SU-DHL-6 (cell line): ENCODE results near the gene RPS6KA2.

Experiments used
- H2AFZ ChIP-seq: fragments of 200-600 bp; sonication (generic); 2 replicates; pipeline ENCODE4 v1.6.1; 2014; ENCODE audit warnings: low read depth, mild to moderate bottlenecking, moderate library complexity, mixed read lengths, antibody characterized with exemption, low read length; ENCODE audit not compliant: severe bottlenecking
- H3F3A ChIP-seq: fragments of 200-600 bp; shearing (Covaris generic); 2 replicates; pipeline ENCODE4 v1.6.0; 2016; ENCODE audit warnings: antibody characterized with exemption, mild to moderate bottlenecking; ENCODE audit not compliant: insufficient read depth
- H3K27ac ChIP-seq: fragments of 200-600 bp; sonication (generic); 2 replicates; pipeline ENCODE4 v1.5.1; 2016; ENCODE audit warnings: low read depth, mild to moderate bottlenecking, low read length, moderate library complexity, mixed read lengths
- H3K27me3 ChIP-seq: fragments of 200-600 bp; sonication (generic), shearing (Covaris generic); 2 replicates; pipeline ENCODE4 v1.6.0; 2014; ENCODE audit warnings: mild to moderate bottlenecking, low read length
- H3K36me3 ChIP-seq: fragments of 200-600 bp; sonication (generic); 2 replicates; pipeline ENCODE4 v1.6.1; 2014; ENCODE audit warnings: mild to moderate bottlenecking, low read length, mixed read lengths
- H3K4me2 ChIP-seq: fragments of 300-600, 200-600 bp; shearing (Covaris generic), sonication (generic); 2 replicates; pipeline ENCODE4 v1.6.0; 2014; ENCODE audit warnings: low read length, low read depth, mild to moderate bottlenecking; ENCODE audit not compliant: poor library complexity, severe bottlenecking
- H3K4me3 ChIP-seq: fragments of 200-600 bp; sonication (generic); 2 replicates; pipeline ENCODE4 v1.5.1; 2014; ENCODE audit warnings: antibody characterized with exemption, low read length, mild to moderate bottlenecking, mixed read lengths; ENCODE audit not compliant: insufficient read depth, poor library complexity, severe bottlenecking
- H3K79me2 ChIP-seq: fragments of 200-600 bp; sonication (generic); 2 replicates; pipeline ENCODE4 v1.6.1; 2014; ENCODE audit warnings: mild to moderate bottlenecking, low read length, moderate library complexity; ENCODE audit not compliant: insufficient read depth
- H3K9ac ChIP-seq: fragments of 200-600 bp; sonication (generic); 2 replicates; pipeline ENCODE4 v1.7.0; 2014; ENCODE audit warnings: mild to moderate bottlenecking, low read length
- H3K9me2 ChIP-seq: fragments of 200-600 bp; sonication (generic); replicated peaks from 2 replicates; pipeline ENCODE4 v1.6.1; 2014; ENCODE audit warnings: low read length; ENCODE audit not compliant: insufficient read depth
- H3K9me3 ChIP-seq: fragments of 200-600 bp; sonication (generic); 2 replicates; pipeline ENCODE4 v1.6.1; 2014; ENCODE audit warnings: low read length, mixed read lengths; ENCODE audit not compliant: insufficient read depth
- H4K20me1 ChIP-seq: fragments of 200-600 bp; sonication (generic); 2 replicates; pipeline ENCODE4 v1.6.1; 2014; ENCODE audit warnings: low read depth, mild to moderate bottlenecking, antibody characterized with exemption, low read length, moderate library complexity, mixed read lengths
- CTCF ChIP-seq: fragments of 200-600 bp; sonication (generic); IDR thresholded peaks from one replicate; pipeline ENCODE4 v1.5.1; 2017; ENCODE audit warnings: antibody characterized with exemption, mild to moderate bottlenecking, low read length, moderate library complexity; ENCODE audit not compliant: insufficient read depth, poor library complexity, severe bottlenecking
- EZH2phosphoT487 ChIP-seq: fragments of 200-600 bp; sonication (generic), shearing (Covaris generic); conservative IDR thresholded peaks from 2 replicates; pipeline ENCODE4 v1.6.1; 2018; ENCODE audit warnings: mild to moderate bottlenecking, antibody characterized with exemption, low read length, moderate library complexity, mixed read lengths

The RPS6KA2 gene

GRCh38 chr6:166671434-166672081 is 44.5 kb upstream of the RPS6KA2 start:
- TF ChIP-seq CTCF (no peak), EZH2phosphoT487 (no peak)
- Histone ChIP-seq H3F3A (no peaks in the 10 kb centered on the region), H3K36me3 (no peaks in the 10 kb centered on the region), H3K9me2 (no peaks in the 10 kb centered on the region), H3K9me3 (no peaks in the 10 kb centered on the region), H2AFZ (no peak overlapping the region), H3K4me2 (no peak overlapping the region), H4K20me1 (no peaks in the 10 kb centered on the region), H3K27me3 (0 out of 2 replicates have a peak, but pooled peaks cover 2% of the 10 kb centered on the region), H3K4me3 (no peak overlapping the region), H3K9ac (no peak overlapping the region), H3K79me2 (no peaks in the 10 kb centered on the region), H3K27ac (no peak overlapping the region)

DNA sequence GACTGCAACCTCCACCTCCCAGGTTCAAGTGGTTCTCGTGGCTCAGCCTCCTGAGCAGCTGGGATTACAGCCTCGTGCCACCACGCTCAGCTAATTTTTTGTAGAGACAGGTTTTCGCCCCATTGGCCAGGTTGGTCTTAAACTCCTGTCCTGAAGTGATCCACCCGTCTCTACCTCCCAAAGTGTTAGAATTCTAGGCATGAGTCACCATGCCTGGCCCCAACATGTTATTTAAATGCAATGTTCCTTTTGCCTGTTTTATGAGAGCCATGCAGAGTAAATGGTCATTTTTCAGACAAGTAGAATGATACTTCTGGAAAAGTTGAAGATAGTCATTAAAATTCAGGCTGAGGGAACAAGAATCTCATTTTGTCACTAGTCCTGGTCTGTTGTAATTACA is 43.8 kb upstream of the RPS6KA2 start:
- no peaks in the 10 kb centered on the region for H4K20me1 ChIP-seq
- no peaks in the 10 kb centered on the region for H3F3A ChIP-seq
- no peak overlapping the region for H3K4me3 ChIP-seq
- H3K9me3 ChIP-seq, result no peaks in the 10 kb centered on the region
- H3K27ac ChIP-seq, result no peak overlapping the region
- TF ChIP-seq EZH2phosphoT487, result no peak
- no peak for TF ChIP-seq CTCF
- no peaks in the 10 kb centered on the region for H3K79me2 ChIP-seq
- no peaks in the 10 kb centered on the region for H3K36me3 ChIP-seq
- no peak overlapping the region for H2AFZ ChIP-seq
- H3K9me2 ChIP-seq, result no peaks in the 10 kb centered on the region
- H3K9ac ChIP-seq, result no peak overlapping the region
- no peak overlapping the region for H3K4me2 ChIP-seq
- H3K27me3 ChIP-seq, result 0 out of 2 replicates have a peak, but pooled peaks cover 2% of the 10 kb centered on the region

DNA sequence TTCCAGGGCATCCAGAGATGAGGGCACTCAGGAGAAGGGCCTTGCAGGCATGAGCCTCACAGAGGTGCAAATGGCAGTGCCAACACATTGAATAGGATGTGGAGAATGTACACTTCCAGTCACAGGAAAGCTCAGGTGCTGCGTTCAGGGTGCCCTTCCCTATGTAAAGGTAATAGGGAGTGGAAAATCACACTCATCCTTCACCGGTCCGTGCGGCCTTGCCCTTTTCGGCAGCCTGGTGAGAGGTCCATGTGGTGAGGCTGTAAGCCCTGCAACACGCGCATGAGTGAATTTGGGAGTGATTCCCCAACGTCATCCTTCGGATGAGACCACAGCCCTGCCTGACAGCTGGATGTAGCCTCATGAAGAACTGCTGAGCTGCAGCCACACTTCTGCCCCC is 43.0 kb upstream of the RPS6KA2 start:
- Histone ChIP-seq H3K9me3 (no peaks in the 10 kb centered on the region), H3K27ac (no peak overlapping the region), H4K20me1 (no peaks in the 10 kb centered on the region), H3K79me2 (no peaks in the 10 kb centered on the region), H3F3A (no peaks in the 10 kb centered on the region), H3K36me3 (no peaks in the 10 kb centered on the region), H2AFZ (no peak overlapping the region), H3K9ac (no peak overlapping the region), H3K9me2 (no peaks in the 10 kb centered on the region), H3K27me3 (0 out of 2 replicates have a peak, but pooled peaks cover 2% of the 10 kb centered on the region), H3K4me3 (no peak overlapping the region), H3K4me2 (no peak overlapping the region)
- TF ChIP-seq CTCF (no peak), EZH2phosphoT487 (no peak)
